ENCODE measurements around the gene NPTX1.

NPTX1 gene

GRCh38 chr17:80480248-80480647 lies 3.8 kb upstream of the NPTX1 start:
- no peak overlapping the region for H3K4me3 ChIP-seq (replicated peaks; ENCODE audit: low read depth, low read length)
- TF ChIP-seq, protein P1, sequence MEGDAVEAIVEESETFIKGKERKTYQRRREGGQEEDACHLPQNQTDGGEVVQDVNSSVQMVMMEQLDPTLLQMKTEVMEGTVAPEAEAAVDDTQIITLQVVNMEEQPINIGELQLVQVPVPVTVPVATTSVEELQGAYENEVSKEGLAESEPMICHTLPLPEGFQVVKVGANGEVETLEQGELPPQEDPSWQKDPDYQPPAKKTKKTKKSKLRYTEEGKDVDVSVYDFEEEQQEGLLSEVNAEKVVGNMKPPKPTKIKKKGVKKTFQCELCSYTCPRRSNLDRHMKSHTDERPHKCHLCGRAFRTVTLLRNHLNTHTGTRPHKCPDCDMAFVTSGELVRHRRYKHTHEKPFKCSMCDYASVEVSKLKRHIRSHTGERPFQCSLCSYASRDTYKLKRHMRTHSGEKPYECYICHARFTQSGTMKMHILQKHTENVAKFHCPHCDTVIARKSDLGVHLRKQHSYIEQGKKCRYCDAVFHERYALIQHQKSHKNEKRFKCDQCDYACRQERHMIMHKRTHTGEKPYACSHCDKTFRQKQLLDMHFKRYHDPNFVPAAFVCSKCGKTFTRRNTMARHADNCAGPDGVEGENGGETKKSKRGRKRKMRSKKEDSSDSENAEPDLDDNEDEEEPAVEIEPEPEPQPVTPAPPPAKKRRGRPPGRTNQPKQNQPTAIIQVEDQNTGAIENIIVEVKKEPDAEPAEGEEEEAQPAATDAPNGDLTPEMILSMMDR (IDR thresholded peaks at IDR 0.05; ENCODE audit: low read depth, low read length, missing control alignments): no peak
- DNase-seq (ENCODE audit: extremely low read depth, low read depth): no peak

- no peak overlapping the region for H3K4me3 ChIP-seq (replicated peaks; ENCODE audit: low read depth, low read length)
- DNase-seq (ENCODE audit: extremely low read depth, low read depth): no peak
- TF ChIP-seq, protein P1 (IDR thresholded peaks at IDR 0.05; ENCODE audit: low read depth, low read length, missing control alignments): no peak
Measured at GRCh38 chr17:80479246-80479566, 2.8 kb upstream of the NPTX1 start.

- TF ChIP-seq, protein P1 (IDR thresholded peaks at IDR 0.05; ENCODE audit: low read depth, low read length, missing control alignments): no peak
- DNase-seq (ENCODE audit: extremely low read depth, low read depth): no peak
- H3K4me3 ChIP-seq (replicated peaks; ENCODE audit: low read depth, low read length): 0 out of 2 replicates have a peak overlapping the region, but pooled peaks have one; percentile 15
Measured at GRCh38 chr17:80478487-80479245, 2.3 kb upstream of the NPTX1 start.

- H3K4me3 ChIP-seq (replicated peaks; ENCODE audit: low read depth, low read length): 0 out of 2 replicates have a peak overlapping the region, but pooled peaks have one; percentile 15
- no peak for DNase-seq (ENCODE audit: extremely low read depth, low read depth)
- TF ChIP-seq, protein P1 (IDR thresholded peaks at IDR 0.05; ENCODE audit: low read depth, low read length, missing control alignments): peak; percentile 47
Measured at GRCh38 chr17:80477647-80478478, 1.5 kb upstream of the NPTX1 start.

GRCh38 chr17:80476877-80477646 lies 655 bp upstream of the NPTX1 start:
- H3K4me3 ChIP-seq (replicated peaks; ENCODE audit: low read depth, low read length): no peak overlapping the region
- DNase-seq (ENCODE audit: extremely low read depth, low read depth): no peak
- TF ChIP-seq, protein P1 (IDR thresholded peaks at IDR 0.05; ENCODE audit: low read depth, low read length, missing control alignments): no peak
